Spleen (tissue), 7 donors: Measurements from ENCODE around the gene FARSA.

Experiments
- CTCF ChIP-seq, 11 experiments: fragments of 200-600 bp in 7 of 11; fragments of 450-650 bp in 4 of 11; sonication (generic) in 4 of 11; IDR thresholded peaks in 8 of 11; conservative IDR thresholded peaks in 3 of 11; 1 replicate in 7 of 11; 2 replicates in 4 of 11; pipeline versions ENCODE4 v1.4.0 to v1.8.0; 2016 to 2021; ENCODE audit warnings: antibody characterized with exemption in 11 of 11, inconsistent platforms in 4 of 11, mild to moderate bottlenecking in 1 of 11
- POLR2A ChIP-seq, 3 donors: fragments of 450-650 bp; IDR thresholded peaks; one replicate each; pipeline ENCODE4 v1.5.1; 2017; ENCODE audit warnings: antibody characterized with exemption in 3 of 3, mild to moderate bottlenecking in 1 of 3
- POLR2AphosphoS5 ChIP-seq, 3 donors: sonication (generic); formaldehyde crosslinking; IDR thresholded peaks; one replicate each; pipeline ENCODE4 v1.5.1; 2017; ENCODE audit warnings: antibody characterized with exemption in 3 of 3
- donor health status: DM: no; HTN: no; CAD: no; lungs with moderate emphysema.
- donor health status: DM: no; HTN: no; CAD: no.
- donor health status: DM: no; HTN: no; CAD: no.

- no peak for TF ChIP-seq CTCF (IDR thresholded peaks at IDR 0.05 in 8 of 11, conservative IDR thresholded peaks at IDR 0.05 in 3 of 11)
- TF ChIP-seq POLR2A (IDR thresholded peaks at IDR 0.05) = no peak
- no peak for TF ChIP-seq POLR2AphosphoS5 (IDR thresholded peaks at IDR 0.05)
These were observed 26.3 kb downstream of the FARSA start for GRCh38 chr19:12907166-12907565.
